GM21381 (cell line): ENCODE results near the gene RFX2.
A peak's percentile ranks its signal among the peaks of the same experiment; 100 is the strongest.
"Not testable (repeated sequence)": the region's sequence is repeated elsewhere in the genome, so short reads cannot be mapped to it uniquely, and the experiment has no call there.

Source experiments
- ATAC-seq: cut with Tn5 transposase; IDR thresholded peaks from one replicate; pipeline ENCODE4 v1.9.1; 2021; ENCODE audit warnings: mild to moderate bottlenecking, moderate library complexity; ENCODE audit not compliant: unreplicated experiment

The RFX2 gene

GRCh38 chr19:5974721-5975387 lies 135.4 kb downstream of the RFX2 start:
- no peak for ATAC-seq

- ATAC-seq: no peak
These were observed 136.2 kb downstream of the RFX2 start for GRCh38 chr19:5973867-5974635.

GRCh38 chr19:5973376-5973775 lies 136.9 kb downstream of the RFX2 start:
- ATAC-seq: no peak

- ATAC-seq: no peak
These were observed 138.0 kb downstream of the RFX2 start for GRCh38 chr19:5972355-5972731.

- no peak for ATAC-seq
These were observed 138.5 kb downstream of the RFX2 start for GRCh38 chr19:5971714-5972354.

- no peak for ATAC-seq
These were observed 140.8 kb downstream of the RFX2 start for GRCh38 chr19:5969476-5969875.

GRCh38 chr19:5968431-5969373 lies 141.6 kb downstream of the RFX2 start:
- no peak for ATAC-seq

GRCh38 chr19:5967994-5968430 lies 142.3 kb downstream of the RFX2 start:
- ATAC-seq: peak; percentile 44

- ATAC-seq: no peak
These were observed 142.7 kb downstream of the RFX2 start for GRCh38 chr19:5967571-5967970.

GRCh38 chr19:5966941-5967340 lies 143.4 kb downstream of the RFX2 start:
- ATAC-seq: no peak

- ATAC-seq: no peak
These were observed 144.1 kb downstream of the RFX2 start for GRCh38 chr19:5966215-5966614.

- no peak for ATAC-seq
These were observed 145.3 kb downstream of the RFX2 start for GRCh38 chr19:5964816-5965565.

- ATAC-seq: no peak
These were observed 146.4 kb downstream of the RFX2 start for GRCh38 chr19:5963855-5964254.

GRCh38 chr19:5963259-5963658 lies 147.0 kb downstream of the RFX2 start:
- not testable (repeated sequence) for ATAC-seq

- peak; percentile 44 for ATAC-seq
These were observed 148.0 kb downstream of the RFX2 start for GRCh38 chr19:5961969-5962945.

- peak; percentile 56 for ATAC-seq
These were observed 148.7 kb downstream of the RFX2 start for GRCh38 chr19:5961641-5961968.

GRCh38 chr19:5960005-5961001 lies 150.0 kb downstream of the RFX2 start:
- ATAC-seq: no peak
